IMR-90 (cell line): Measurements from ENCODE around the gene SNRPD2. TPM values are rescaled to one million over a fixed set of nuclear protein-coding genes. Genes with fewer than 3 reads are reported as not detected.

Experiments
- microRNA-seq, 2 experiments: library from miRNA; stranded (forward) in 1 of 2; unstranded in 1 of 2; fragments of 10-50 nt in 1 of 2; fragments of <30 nt in 1 of 2; gene quantifications in 1 of 2; microRNA quantifications in 1 of 2; one replicate each; pipeline versions ENCODE3 to v1.1.0; 2013 to 2020; ENCODE audit not compliant: insufficient read depth in 1 of 2, insufficient read length in 1 of 2, unreplicated experiment in 1 of 2
- polyA plus RNA-seq, 3 experiments: library from polyadenylated mRNA; depleted of rRNA; stranded (reverse); fragments of >200 nt; gene quantifications; 2 replicates each; pipeline ENCODE4 v1.2.3, GENCODE V29; 2012; ENCODE audit warnings: low replicate concordance in 1 of 3
- small RNA-seq, 5 experiments: library from RNA; depleted of rRNA; stranded (forward); fragments of <200 nt; gene quantifications; one replicate each; pipeline ENCODE3, GENCODE V24; 2012
- total RNA-seq: library from RNA; depleted of rRNA; stranded (reverse); fragments of >200 nt; gene quantifications from 2 replicates; pipeline ENCODE4 v1.2.3, GENCODE V29; 2012; rRNA removed

The SNRPD2 gene
- total and polyA plus RNA-seq, 2 of the 4 experiments (the other 2 are of a cell fraction), result 587 to 877 TPM

Small RNAs within 50 kb of the gene (microRNA-seq; reads per million reads assigned to microRNA genes)
- gene MIR330 (ENCODE audit: unreplicated experiment), result 214 reads per million, percentile 61 among the genes with 10 or more reads in this experiment
- 0 to 1.0 reads per million in 2 experiments for gene MIR642A (ENCODE audit: insufficient read depth in 1 of 2, insufficient read length in 1 of 2, unreplicated experiment in 1 of 2)
- not detected for gene MIR642B (ENCODE audit: unreplicated experiment)
- gene RN7SL836P (ENCODE audit: insufficient read depth, insufficient read length), result not detected

Small RNAs within 50 kb of the gene (small RNA-seq; reads per million reads assigned to genes)
- gene MIR642A, result 0 to 1.5 (median 0.31) reads per million in 5 experiments
- gene RN7SL836P, result 0 to 0.15 (median 0) reads per million in 5 experiments

Other genes starting within 250 kb of the SNRPD2 start
- gene FOSB, start 224.0 kb downstream of the SNRPD2 start, total RNA-seq, result 11.1 and 31.9 TPM in 2 replicates
- gene FOSB, start 224.0 kb downstream of the SNRPD2 start, polyA plus RNA-seq (2012; rRNA removed), result 15.6 and 60.1 TPM in 2 replicates
- gene RTN2, start 194.9 kb downstream of the SNRPD2 start, total RNA-seq, result 5.3 and 5.7 TPM in 2 replicates
- gene RTN2, start 194.9 kb downstream of the SNRPD2 start, polyA plus RNA-seq (2012; rRNA removed), result 17.4 and 19.4 TPM in 2 replicates
- 0.56 and 0.90 TPM in 2 replicates for gene PPM1N, start 193.5 kb downstream of the SNRPD2 start, total RNA-seq
- 1.6 TPM in 2 replicates for gene PPM1N, start 193.5 kb downstream of the SNRPD2 start, polyA plus RNA-seq (2012; rRNA removed)
- 61.1 and 66.9 TPM in 2 replicates for gene VASP, start 184.5 kb downstream of the SNRPD2 start, total RNA-seq
- 88.8 and 126 TPM in 2 replicates for gene VASP, start 184.5 kb downstream of the SNRPD2 start, polyA plus RNA-seq (2012; rRNA removed)
- gene OPA3, start 107.2 kb downstream of the SNRPD2 start, total RNA-seq, result 3.9 and 5.2 TPM in 2 replicates
- gene OPA3, start 107.2 kb downstream of the SNRPD2 start, polyA plus RNA-seq (2012; rRNA removed), result 9.6 and 10.9 TPM in 2 replicates
- gene GPR4, start 89.7 kb downstream of the SNRPD2 start, total RNA-seq, result not detected in 2 replicates
- gene GPR4, start 89.7 kb downstream of the SNRPD2 start, polyA plus RNA-seq (2012; rRNA removed), result 0.02 and 0.04 TPM in 2 replicates
- gene EML2, start 52.6 kb downstream of the SNRPD2 start, total RNA-seq, result 11.1 and 11.8 TPM in 2 replicates
- 25.3 and 26.0 TPM in 2 replicates for gene EML2, start 52.6 kb downstream of the SNRPD2 start, polyA plus RNA-seq (2012; rRNA removed)
- gene GIPR, start 23.7 kb downstream of the SNRPD2 start, total RNA-seq, result 0.18 and 0.28 TPM in 2 replicates
- gene GIPR, start 23.7 kb downstream of the SNRPD2 start, polyA plus RNA-seq (2012; rRNA removed), result 0.63 and 1.2 TPM in 2 replicates
- 6.6 and 7.8 TPM in 2 replicates for gene QPCTL, start 713 bp upstream of the SNRPD2 start, total RNA-seq
- 11.5 and 12.1 TPM in 2 replicates for gene QPCTL, start 713 bp upstream of the SNRPD2 start, polyA plus RNA-seq (2012; rRNA removed)
- 2.2 and 3.0 TPM in 2 replicates for gene FBXO46, start 38.9 kb upstream of the SNRPD2 start, total RNA-seq
- gene FBXO46, start 38.9 kb upstream of the SNRPD2 start, polyA plus RNA-seq (2012; rRNA removed), result 6.8 and 7.0 TPM in 2 replicates
- gene MEIOSIN, start 41.5 kb upstream of the SNRPD2 start, total RNA-seq, result not detected in 2 replicates
- not detected in 2 replicates for gene MEIOSIN, start 41.5 kb upstream of the SNRPD2 start, polyA plus RNA-seq (2012; rRNA removed)
- gene SIX5, start 77.3 kb upstream of the SNRPD2 start, total RNA-seq, result 0.90 and 1.4 TPM in 2 replicates
- 15.5 TPM in 2 replicates for gene SIX5, start 77.3 kb upstream of the SNRPD2 start, polyA plus RNA-seq (2012; rRNA removed)
- 7.9 and 10.0 TPM in 2 replicates for gene DMPK, start 90.5 kb upstream of the SNRPD2 start, total RNA-seq
- 48.5 and 50.7 TPM in 2 replicates for gene DMPK, start 90.5 kb upstream of the SNRPD2 start, polyA plus RNA-seq (2012; rRNA removed)
- gene DMWD, start 100.9 kb upstream of the SNRPD2 start, total RNA-seq, result 9.7 and 10.0 TPM in 2 replicates
- 28.5 and 33.1 TPM in 2 replicates for gene DMWD, start 100.9 kb upstream of the SNRPD2 start, polyA plus RNA-seq (2012; rRNA removed)
- under 0.01 TPM in 2 replicates for gene RSPH6A, start 123.4 kb upstream of the SNRPD2 start, total RNA-seq
- gene RSPH6A, start 123.4 kb upstream of the SNRPD2 start, polyA plus RNA-seq (2012; rRNA removed), result 0.09 TPM in 1 of 2 replicates, not detected in the other
- 33.6 and 35.3 TPM in 2 replicates for gene SYMPK, start 171.2 kb upstream of the SNRPD2 start, total RNA-seq
- gene SYMPK, start 171.2 kb upstream of the SNRPD2 start, polyA plus RNA-seq (2012; rRNA removed), result 70.0 and 71.5 TPM in 2 replicates
- not detected in 2 replicates for gene FOXA3, start 172.4 kb upstream of the SNRPD2 start, total RNA-seq
- gene FOXA3, start 172.4 kb upstream of the SNRPD2 start, polyA plus RNA-seq (2012; rRNA removed), result not detected in 2 replicates
- gene IRF2BP1, start 194.2 kb upstream of the SNRPD2 start, total RNA-seq, result 4.5 and 5.0 TPM in 2 replicates
- 8.5 and 11.6 TPM in 2 replicates for gene IRF2BP1, start 194.2 kb upstream of the SNRPD2 start, polyA plus RNA-seq (2012; rRNA removed)
- gene MYPOP, start 210.7 kb upstream of the SNRPD2 start, total RNA-seq, result 0.28 and 0.36 TPM in 2 replicates
- gene MYPOP, start 210.7 kb upstream of the SNRPD2 start, polyA plus RNA-seq (2012; rRNA removed), result 2.8 and 3.1 TPM in 2 replicates
- gene NANOS2, start 222.8 kb upstream of the SNRPD2 start, total RNA-seq, result not detected in 2 replicates
- gene NANOS2, start 222.8 kb upstream of the SNRPD2 start, polyA plus RNA-seq (2012; rRNA removed), result not detected in 2 replicates